Uterus (tissue), 4 donors: Measurements from ENCODE around the gene PSMA6. TPM values are rescaled to one million over a fixed set of nuclear protein-coding genes. Genes with fewer than 3 reads are reported as not detected.

Experiments used
- DNase-seq, 2 donors: peaks; one replicate each; pipeline ENCODE4 v3.0.0-alpha.2; 2019 to 2020
- H3K27ac ChIP-seq, 2 donors: fragments of 200-600 bp; sonication (generic); 1 replicate in 1 of 2; 2 replicates in 1 of 2; pipeline ENCODE4 v1.5.1; 2016 to 2018
- H3K27me3 ChIP-seq, 2 donors: fragments of 200-600 bp; sonication (generic); one replicate each; pipeline ENCODE4 v1.5.1; 2018 to 2019; ENCODE audit warnings: control low read depth in 1 of 2
- H3K36me3 ChIP-seq, 2 donors: fragments of 200-600 bp; sonication (generic); one replicate each; pipeline ENCODE4 v1.5.1; 2019; ENCODE audit warnings: control low read depth in 1 of 2
- H3K4me1 ChIP-seq, 2 donors: fragments of 200-600 bp; sonication (generic); one replicate each; pipeline ENCODE4 v1.5.1; 2018 to 2019; ENCODE audit warnings: control low read depth in 1 of 2
- H3K4me3 ChIP-seq, 2 donors: fragments of 200-600 bp; sonication (generic); 1 replicate in 1 of 2; 2 replicates in 1 of 2; pipeline ENCODE4 v1.5.1; 2018 to 2019; ENCODE audit warnings: mild to moderate bottlenecking in 1 of 2
- H3K9me3 ChIP-seq, 2 donors: fragments of 200-600 bp; sonication (generic); one replicate each; pipeline ENCODE4 v1.5.1; 2019; ENCODE audit warnings: control low read depth in 1 of 2
- CTCF ChIP-seq, 4 experiments: fragments of 200-600 bp in 2 of 4; fragments of 450-650 bp in 2 of 4; sonication (generic) in 2 of 4; IDR thresholded peaks; one replicate each; pipeline ENCODE4 v1.5.1; 2016 to 2019; ENCODE audit warnings: antibody characterized with exemption in 4 of 4, mild to moderate bottlenecking in 2 of 4, moderate library complexity in 1 of 4
- POLR2A ChIP-seq, 2 donors: fragments of 450-650 bp; IDR thresholded peaks; one replicate each; pipeline ENCODE4 v1.6.1; 2016; ENCODE audit warnings: antibody characterized with exemption in 2 of 2, mild to moderate bottlenecking in 1 of 2, moderate library complexity in 1 of 2
- intact Hi-C: fragments of 100-400 bp; cut with DNase I; formaldehyde crosslinking; loops from one replicate; pipeline ENCODE4 v1.15.1; 2023; ENCODE audit warnings: low total_unique reads
- total RNA-seq, 4 donors: library from RNA; depleted of rRNA in 3 of 4; stranded (reverse); fragments of >200 nt in 3 of 4; gene quantifications; one replicate each; pipeline versions ENCODE4 v1.1.0 to v1.2.4, GENCODE V29; 2014 to 2023
- donor health status: DM: yes; HTN: yes; CAD: no.

The PSMA6 gene
- total RNA-seq, 4 donors from 2014 or later: 114 to 180 (median 142) TPM

DNA sequence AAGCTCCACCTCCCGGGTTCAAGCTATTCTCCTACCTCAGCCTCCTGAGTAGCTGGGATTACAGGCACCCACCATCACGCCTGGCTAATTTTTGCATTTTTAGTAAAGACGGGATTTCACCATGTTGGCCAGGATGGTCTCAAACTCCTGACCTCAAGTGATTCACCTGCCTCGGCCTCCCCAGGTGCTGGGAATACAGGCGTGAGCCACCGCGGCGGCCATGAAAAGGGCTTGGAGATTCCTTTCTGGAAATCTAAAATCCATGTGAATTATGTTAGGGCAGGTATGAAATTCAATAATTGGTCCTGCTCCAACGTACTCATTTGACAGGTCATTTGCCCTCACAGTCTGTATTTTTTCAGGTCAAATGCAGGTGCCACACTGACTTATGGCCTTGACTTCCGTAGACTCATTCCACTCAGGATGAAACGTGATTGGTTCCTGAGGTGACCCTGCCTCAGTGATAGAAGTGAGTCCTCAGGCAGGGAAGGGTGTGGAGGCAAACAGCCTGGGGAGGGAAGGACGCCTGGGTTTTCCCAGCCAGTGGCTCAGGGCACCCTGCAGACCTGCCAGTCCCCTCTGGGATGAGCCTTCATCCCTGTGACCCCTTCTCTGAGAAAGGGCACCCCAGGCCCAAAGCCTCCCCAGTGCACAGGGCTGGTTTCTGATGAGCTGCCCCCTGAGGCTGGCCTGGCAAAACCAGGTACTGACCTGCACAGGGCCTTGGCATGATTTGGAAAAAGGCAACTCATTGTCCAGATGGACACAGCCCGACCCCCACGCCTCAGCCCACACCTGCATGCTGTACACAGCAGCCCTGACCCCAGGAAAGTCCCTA is 48.7 kb downstream of the PSMA6 start:
- Histone ChIP-seq H3K4me1 (peaks cover 22 to 40% of the 10 kb centered on the region in 2 donors), H3K27me3 (no peaks in the 10 kb centered on the region), H3K36me3 (no peaks in the 10 kb centered on the region), H3K27ac (peak overlapping the region; percentile 95), H3K9me3 (no peaks in the 10 kb centered on the region), H3K4me3 (no peak overlapping the region)
- no peak for TF ChIP-seq CTCF (IDR thresholded peaks at IDR 0.05)
- TF ChIP-seq POLR2A (IDR thresholded peaks at IDR 0.05): no peak
- intact Hi-C loops: no loop called here
- no peak for DNase-seq

- peaks cover 19 to 37% of the 10 kb centered on the region in 2 donors for H3K4me1 ChIP-seq
- no peaks in the 10 kb centered on the region for H3K9me3 ChIP-seq
These were observed 49.2 kb downstream of the PSMA6 start for GRCh38 chr14:35341454-35341750.

GRCh38 chr14:35341751-35342488 is 49.7 kb downstream of the PSMA6 start:
- Histone ChIP-seq H3K4me1 (peaks cover 18 to 36% of the 10 kb centered on the region in 2 donors), H3K9me3 (no peaks in the 10 kb centered on the region), H3K27ac (peak overlapping the region; percentile 95), H3K27me3 (no peaks in the 10 kb centered on the region), H3K36me3 (no peaks in the 10 kb centered on the region), H3K4me3 (peak overlapping the region in 1 of 2 donors; percentile 17)
- peak in 1 of 4 experiments; percentile 4 for TF ChIP-seq CTCF (IDR thresholded peaks at IDR 0.05)
- peak; percentile 66 to 68 for TF ChIP-seq POLR2A (IDR thresholded peaks at IDR 0.05)
- intact Hi-C loops: no loop called here
- DNase-seq: peak; percentile 89 to 95

More at GRCh38 chr14:35341454-35341750, 49.2 kb downstream of the PSMA6 start:
- Histone ChIP-seq H3K36me3 (no peaks in the 10 kb centered on the region), H3K4me3 (no peak overlapping the region), H3K27ac (peak overlapping the region; percentile 95), H3K27me3 (no peaks in the 10 kb centered on the region)
- intact Hi-C loops: no loop called here
- TF ChIP-seq POLR2A (IDR thresholded peaks at IDR 0.05) (no peak), CTCF (IDR thresholded peaks at IDR 0.05) (no peak)
- no peak for DNase-seq

- Histone ChIP-seq H3K9me3 (no peaks in the 10 kb centered on the region), H3K27ac (peak overlapping the region; percentile 95), H3K27me3 (no peaks in the 10 kb centered on the region), H3K4me3 (no peak overlapping the region), H3K4me1 (peaks cover 12 to 30% of the 10 kb centered on the region in 2 donors), H3K36me3 (no peaks in the 10 kb centered on the region)
- no peak for DNase-seq
- no peak for TF ChIP-seq CTCF (IDR thresholded peaks at IDR 0.05)
- TF ChIP-seq POLR2A (IDR thresholded peaks at IDR 0.05): no peak
- intact Hi-C loops: no loop called here
These were observed 50.4 kb downstream of the PSMA6 start for GRCh38 chr14:35342489-35343010.

GRCh38 chr14:35343702-35344101 is 51.5 kb downstream of the PSMA6 start:
- intact Hi-C loops: no loop called here
- H3K4me1 ChIP-seq: peaks cover 7 to 20% of the 10 kb centered on the region in 2 donors

More at GRCh38 chr14:35343702-35344101, 51.5 kb downstream of the PSMA6 start:
- Histone ChIP-seq H3K9me3 (no peaks in the 10 kb centered on the region), H3K27ac (no peak overlapping the region), H3K4me3 (no peak overlapping the region), H3K27me3 (no peaks in the 10 kb centered on the region), H3K36me3 (no peaks in the 10 kb centered on the region)
- TF ChIP-seq POLR2A (IDR thresholded peaks at IDR 0.05) (no peak), CTCF (IDR thresholded peaks at IDR 0.05) (no peak)
- no peak for DNase-seq
